Liver (tissue), 9 donors: ENCODE results near the gene WSCD2. TPM values are rescaled to one million over a fixed set of nuclear protein-coding genes. Genes with fewer than 3 reads are reported as not detected.

Source experiments
- DNase-seq: peaks from one replicate; pipeline ENCODE4 v3.0.0-alpha.2; 2017; ENCODE audit warnings: low spot score
- H3K27ac ChIP-seq, 2 donors: one replicate each; pipeline ENCODE4 v1.7.0; 2013; ENCODE audit warnings: inconsistent platforms in 2 of 2, low read length in 2 of 2, control low read depth in 1 of 2, low read depth in 1 of 2, mild to moderate bottlenecking in 1 of 2
- H3K27me3 ChIP-seq, 4 donors: one replicate each; pipeline versions ENCODE4 v1.6.1 to v1.7.0; 2013; ENCODE audit warnings: low read length in 3 of 4, inconsistent platforms in 1 of 4, mild to moderate bottlenecking in 1 of 4, moderate library complexity in 1 of 4; ENCODE audit not compliant: control insufficient read depth in 4 of 4, insufficient read depth in 4 of 4
- H3K36me3 ChIP-seq, 4 donors: one replicate each; pipeline versions ENCODE4 v1.6.1 to v1.7.0; 2013; ENCODE audit warnings: low read length in 3 of 4, mild to moderate bottlenecking in 3 of 4, low read depth in 1 of 4, moderate library complexity in 1 of 4; ENCODE audit not compliant: control insufficient read depth in 4 of 4, insufficient read depth in 3 of 4
- H3K4me1 ChIP-seq, 4 donors: one replicate each; pipeline versions ENCODE4 v1.6.1 to v1.7.0; 2013; ENCODE audit warnings: low read length in 3 of 4, mild to moderate bottlenecking in 3 of 4, moderate library complexity in 1 of 4; ENCODE audit not compliant: control insufficient read depth in 4 of 4, insufficient read depth in 4 of 4
- H3K4me3 ChIP-seq, 3 donors: one replicate each; pipeline versions ENCODE4 v1.6.1 to v1.7.0; 2013; ENCODE audit warnings: low read length in 3 of 3, control low read depth in 1 of 3, low read depth in 1 of 3, mild to moderate bottlenecking in 1 of 3
- H3K9ac ChIP-seq, 2 donors: one replicate each; pipeline ENCODE4 v1.7.0; 2013; ENCODE audit warnings: low read length in 2 of 2, mild to moderate bottlenecking in 2 of 2, moderate library complexity in 2 of 2, control low read depth in 1 of 2, low read depth in 1 of 2
- H3K9me3 ChIP-seq, 4 donors: one replicate each; pipeline versions ENCODE4 v1.6.1 to v1.7.0; 2013; ENCODE audit warnings: low read length in 3 of 4; ENCODE audit not compliant: control insufficient read depth in 4 of 4
- FOXA1 ChIP-seq: IDR thresholded peaks from 2 replicates; pipeline ENCODE4 v1.6.1; 2016; ENCODE audit warnings: antibody characterized with exemption
- FOXA2 ChIP-seq: IDR thresholded peaks from 2 replicates; pipeline ENCODE4 v1.6.1; 2016; ENCODE audit warnings: antibody characterized with exemption
- GABPA ChIP-seq, 2 donors: IDR thresholded peaks in 1 of 2; conservative IDR thresholded peaks in 1 of 2; 2 replicates each; pipeline ENCODE4 v1.6.1; 2016; ENCODE audit warnings: antibody characterized with exemption in 2 of 2, mild to moderate bottlenecking in 1 of 2, moderate library complexity in 1 of 2
- HNF4A ChIP-seq, 2 donors: conservative IDR thresholded peaks; 2 replicates each; pipeline ENCODE4 v1.6.1; 2016; ENCODE audit warnings: antibody characterized with exemption in 2 of 2, mild to moderate bottlenecking in 2 of 2
- JUND ChIP-seq, 2 donors: IDR thresholded peaks; 2 replicates each; pipeline ENCODE4 v1.6.1; 2016; ENCODE audit warnings: antibody characterized with exemption in 2 of 2
- NR2F2 ChIP-seq: IDR thresholded peaks from 2 replicates; pipeline ENCODE4 v1.6.1; 2016; ENCODE audit warnings: antibody characterized with exemption
- RXRA ChIP-seq, 2 donors: IDR thresholded peaks; 2 replicates each; pipeline ENCODE4 v1.6.1; 2017 to 2018; ENCODE audit warnings: antibody characterized with exemption in 2 of 2, mild to moderate bottlenecking in 1 of 2
- SP1 ChIP-seq: IDR thresholded peaks from 2 replicates; pipeline ENCODE4 v1.6.1; 2018; ENCODE audit warnings: antibody characterized with exemption, mild to moderate bottlenecking
- TAF1 ChIP-seq: conservative IDR thresholded peaks from 2 replicates; pipeline ENCODE4 v1.6.1; 2016; ENCODE audit warnings: antibody characterized with exemption, mild to moderate bottlenecking
- YY1 ChIP-seq: IDR thresholded peaks from 2 replicates; pipeline ENCODE4 v1.6.1; 2016; ENCODE audit warnings: antibody characterized with exemption, mild to moderate bottlenecking
- WGBS: extraction: QIAGEN DNeasy Blood & Tissue Kit; methylation state at CpG from one replicate; pipeline ENCODE4 v1.1.7; 2013; 5-methylcytosine and 5-hydroxymethylcytosine counted together
- polyA plus RNA-seq, 2 donors: library from polyadenylated mRNA; stranded (reverse) in 1 of 2; unstranded in 1 of 2; fragments of 200-250 nt in 1 of 2; fragments of >200 nt in 1 of 2; fragmentation: Nextera tagmentation in 1 of 2; extraction: Ambion mirVana in 1 of 2; gene quantifications; one replicate each; pipeline versions ENCODE4 v1.2.1 to v1.2.3, GENCODE V29; 2013 to 2015
- total RNA-seq, 2 donors: library from RNA; depleted of rRNA; stranded (reverse); fragments of >200 nt; gene quantifications; one replicate each; pipeline ENCODE4 v1.2.3, GENCODE V29; 2014
- TF ChIP-seq, protein P1 (sequence below): fragments of 150-350 bp; IDR thresholded peaks from 2 replicates; pipeline ENCODE4 v1.5.1; 2017; ENCODE audit warnings: improper control_type of control experiment, low read depth, low read length; ENCODE audit not compliant: missing input control
- TF ChIP-seq, protein P2 (sequence below): IDR thresholded peaks from 2 replicates; pipeline ENCODE4 v1.6.1; 2016; ENCODE audit warnings: antibody characterized with exemption
- TF ChIP-seq, protein P3 (sequence below): IDR thresholded peaks from 2 replicates; pipeline ENCODE4 v1.6.1; 2016; ENCODE audit warnings: antibody characterized with exemption, mild to moderate bottlenecking
- TF ChIP-seq, protein P4 (sequence below): IDR thresholded peaks from 2 replicates; pipeline ENCODE4 v1.6.1; 2016; ENCODE audit warnings: antibody characterized with exemption
- TF ChIP-seq, protein P5 (sequence below): IDR thresholded peaks from 2 replicates; pipeline ENCODE4 v1.6.1; 2016; ENCODE audit warnings: antibody characterized with exemption
- donor health status: healthy.
- donor health status: healthy.
- donor health status: healthy.
- donor health status: healthy.
- donor health status: healthy.

Gene WSCD2
- total and polyA plus RNA-seq, 4 donors: under 0.01 to 0.09 (median 0.05) TPM; not detected in 1

DNA sequence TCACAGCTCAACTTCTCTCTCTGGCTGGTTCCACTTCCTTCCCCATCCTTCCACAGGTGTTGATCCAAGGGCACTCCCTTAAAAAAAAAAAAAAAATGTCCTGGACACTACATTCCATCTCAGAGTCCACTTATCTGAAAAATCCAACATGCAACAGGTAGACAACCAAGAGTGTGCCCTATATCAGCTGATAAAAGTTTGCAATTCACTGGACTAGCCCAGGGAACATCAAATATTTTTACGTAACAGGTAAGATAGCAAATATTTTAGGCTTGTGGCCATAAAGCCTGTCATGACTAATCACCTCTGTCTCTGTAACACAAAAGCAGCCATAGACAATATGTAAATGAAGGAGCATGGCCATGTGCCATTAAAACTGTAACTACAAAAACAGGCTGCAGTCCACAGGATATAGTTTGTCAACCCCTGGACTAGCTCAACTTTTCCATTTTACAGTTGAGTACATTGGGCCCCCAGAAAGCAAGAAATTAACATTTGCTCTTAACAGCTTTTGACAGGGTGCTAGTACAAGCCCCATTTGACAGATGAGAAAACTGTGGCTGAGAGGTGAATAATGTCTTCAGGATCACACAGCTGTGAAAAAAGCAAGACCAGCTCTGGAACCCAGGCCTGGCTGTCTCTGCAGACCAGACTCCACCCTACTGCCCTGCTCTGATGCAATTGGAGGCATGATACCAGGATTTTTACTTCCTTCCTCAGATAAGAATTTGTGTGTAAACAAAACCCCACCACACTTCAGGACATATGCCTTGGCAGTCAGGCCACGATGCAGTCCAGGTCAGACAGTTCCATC, 141.2 kb downstream of the WSCD2 start (continued):
- TF ChIP-seq, protein P1, sequence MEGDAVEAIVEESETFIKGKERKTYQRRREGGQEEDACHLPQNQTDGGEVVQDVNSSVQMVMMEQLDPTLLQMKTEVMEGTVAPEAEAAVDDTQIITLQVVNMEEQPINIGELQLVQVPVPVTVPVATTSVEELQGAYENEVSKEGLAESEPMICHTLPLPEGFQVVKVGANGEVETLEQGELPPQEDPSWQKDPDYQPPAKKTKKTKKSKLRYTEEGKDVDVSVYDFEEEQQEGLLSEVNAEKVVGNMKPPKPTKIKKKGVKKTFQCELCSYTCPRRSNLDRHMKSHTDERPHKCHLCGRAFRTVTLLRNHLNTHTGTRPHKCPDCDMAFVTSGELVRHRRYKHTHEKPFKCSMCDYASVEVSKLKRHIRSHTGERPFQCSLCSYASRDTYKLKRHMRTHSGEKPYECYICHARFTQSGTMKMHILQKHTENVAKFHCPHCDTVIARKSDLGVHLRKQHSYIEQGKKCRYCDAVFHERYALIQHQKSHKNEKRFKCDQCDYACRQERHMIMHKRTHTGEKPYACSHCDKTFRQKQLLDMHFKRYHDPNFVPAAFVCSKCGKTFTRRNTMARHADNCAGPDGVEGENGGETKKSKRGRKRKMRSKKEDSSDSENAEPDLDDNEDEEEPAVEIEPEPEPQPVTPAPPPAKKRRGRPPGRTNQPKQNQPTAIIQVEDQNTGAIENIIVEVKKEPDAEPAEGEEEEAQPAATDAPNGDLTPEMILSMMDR: no peak
- no peak for TF ChIP-seq JUND (IDR thresholded peaks at IDR 0.05)
- TF ChIP-seq SP1: no peak
- TF ChIP-seq, protein P2, sequence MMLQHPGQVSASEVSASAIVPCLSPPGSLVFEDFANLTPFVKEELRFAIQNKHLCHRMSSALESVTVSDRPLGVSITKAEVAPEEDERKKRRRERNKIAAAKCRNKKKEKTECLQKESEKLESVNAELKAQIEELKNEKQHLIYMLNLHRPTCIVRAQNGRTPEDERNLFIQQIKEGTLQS: no peak

DNA sequence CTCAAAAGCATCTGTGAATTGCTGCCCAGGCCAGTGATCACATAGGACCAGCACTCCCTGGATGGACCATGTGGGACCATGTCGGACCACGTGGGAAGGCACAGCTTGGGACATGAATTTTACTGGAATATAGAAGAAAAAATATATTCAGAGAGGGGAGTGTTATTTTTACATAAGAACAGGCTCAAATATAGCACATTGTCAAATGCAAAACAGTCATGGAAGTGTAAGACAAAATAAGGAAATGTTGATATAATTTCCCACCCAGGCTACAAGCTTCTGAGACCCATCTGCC, 141.7 kb downstream of the WSCD2 start:
- H3K4me1 ChIP-seq: no peaks in the 10 kb centered on the region
- no peak overlapping the region for H3K4me3 ChIP-seq
- WGBS: 60% methylated on average over 2 of the region's 2 CpGs
- TF ChIP-seq FOXA2 (no peak), GABPA (IDR thresholded peaks at IDR 0.05 in 1 of 2, conservative IDR thresholded peaks at IDR 0.05 in 1 of 2) (no peak), NR2F2 (no peak), SP1 (no peak), TAF1 (no peak), HNF4A (conservative IDR thresholded peaks at IDR 0.05) (no peak), FOXA1 (no peak), RXRA (IDR thresholded peaks at IDR 0.05) (no peak), YY1 (no peak)
- TF ChIP-seq, protein P1: no peak
- TF ChIP-seq, protein P3, sequence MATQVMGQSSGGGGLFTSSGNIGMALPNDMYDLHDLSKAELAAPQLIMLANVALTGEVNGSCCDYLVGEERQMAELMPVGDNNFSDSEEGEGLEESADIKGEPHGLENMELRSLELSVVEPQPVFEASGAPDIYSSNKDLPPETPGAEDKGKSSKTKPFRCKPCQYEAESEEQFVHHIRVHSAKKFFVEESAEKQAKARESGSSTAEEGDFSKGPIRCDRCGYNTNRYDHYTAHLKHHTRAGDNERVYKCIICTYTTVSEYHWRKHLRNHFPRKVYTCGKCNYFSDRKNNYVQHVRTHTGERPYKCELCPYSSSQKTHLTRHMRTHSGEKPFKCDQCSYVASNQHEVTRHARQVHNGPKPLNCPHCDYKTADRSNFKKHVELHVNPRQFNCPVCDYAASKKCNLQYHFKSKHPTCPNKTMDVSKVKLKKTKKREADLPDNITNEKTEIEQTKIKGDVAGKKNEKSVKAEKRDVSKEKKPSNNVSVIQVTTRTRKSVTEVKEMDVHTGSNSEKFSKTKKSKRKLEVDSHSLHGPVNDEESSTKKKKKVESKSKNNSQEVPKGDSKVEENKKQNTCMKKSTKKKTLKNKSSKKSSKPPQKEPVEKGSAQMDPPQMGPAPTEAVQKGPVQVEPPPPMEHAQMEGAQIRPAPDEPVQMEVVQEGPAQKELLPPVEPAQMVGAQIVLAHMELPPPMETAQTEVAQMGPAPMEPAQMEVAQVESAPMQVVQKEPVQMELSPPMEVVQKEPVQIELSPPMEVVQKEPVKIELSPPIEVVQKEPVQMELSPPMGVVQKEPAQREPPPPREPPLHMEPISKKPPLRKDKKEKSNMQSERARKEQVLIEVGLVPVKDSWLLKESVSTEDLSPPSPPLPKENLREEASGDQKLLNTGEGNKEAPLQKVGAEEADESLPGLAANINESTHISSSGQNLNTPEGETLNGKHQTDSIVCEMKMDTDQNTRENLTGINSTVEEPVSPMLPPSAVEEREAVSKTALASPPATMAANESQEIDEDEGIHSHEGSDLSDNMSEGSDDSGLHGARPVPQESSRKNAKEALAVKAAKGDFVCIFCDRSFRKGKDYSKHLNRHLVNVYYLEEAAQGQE: no peak
- TF ChIP-seq, protein P4, sequence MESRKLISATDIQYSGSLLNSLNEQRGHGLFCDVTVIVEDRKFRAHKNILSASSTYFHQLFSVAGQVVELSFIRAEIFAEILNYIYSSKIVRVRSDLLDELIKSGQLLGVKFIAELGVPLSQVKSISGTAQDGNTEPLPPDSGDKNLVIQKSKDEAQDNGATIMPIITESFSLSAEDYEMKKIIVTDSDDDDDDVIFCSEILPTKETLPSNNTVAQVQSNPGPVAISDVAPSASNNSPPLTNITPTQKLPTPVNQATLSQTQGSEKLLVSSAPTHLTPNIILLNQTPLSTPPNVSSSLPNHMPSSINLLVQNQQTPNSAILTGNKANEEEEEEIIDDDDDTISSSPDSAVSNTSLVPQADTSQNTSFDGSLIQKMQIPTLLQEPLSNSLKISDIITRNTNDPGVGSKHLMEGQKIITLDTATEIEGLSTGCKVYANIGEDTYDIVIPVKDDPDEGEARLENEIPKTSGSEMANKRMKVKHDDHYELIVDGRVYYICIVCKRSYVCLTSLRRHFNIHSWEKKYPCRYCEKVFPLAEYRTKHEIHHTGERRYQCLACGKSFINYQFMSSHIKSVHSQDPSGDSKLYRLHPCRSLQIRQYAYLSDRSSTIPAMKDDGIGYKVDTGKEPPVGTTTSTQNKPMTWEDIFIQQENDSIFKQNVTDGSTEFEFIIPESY: no peak
- TF ChIP-seq, protein P2: no peak
- TF ChIP-seq, protein P5, sequence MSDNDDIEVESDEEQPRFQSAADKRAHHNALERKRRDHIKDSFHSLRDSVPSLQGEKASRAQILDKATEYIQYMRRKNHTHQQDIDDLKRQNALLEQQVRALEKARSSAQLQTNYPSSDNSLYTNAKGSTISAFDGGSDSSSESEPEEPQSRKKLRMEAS: no peak
- no peak overlapping the region for H3K27ac ChIP-seq
- peaks cover 0 to 5% (median 4%) of the 10 kb centered on the region in 4 donors for H3K9me3 ChIP-seq
- peaks cover 0 to 6% (median 2%) of the 10 kb centered on the region in 4 donors for H3K27me3 ChIP-seq
- H3K36me3 ChIP-seq: no peaks in the 10 kb centered on the region
- no peak overlapping the region for H3K9ac ChIP-seq
- no peak for DNase-seq
